Stimulated activated CD8-positive, alpha-beta memory T cell treated with anti-CD3 and anti-CD28 coated beads, Interleukin-7, amount 100 ng/mL, for 4 hours (primary cell): ENCODE measurements around the gene FMN1.

Source experiments
- DNase-seq, 2 donors: peaks; one replicate each; pipeline ENCODE4 v3.0.0-alpha.2; 2020; ENCODE audit warnings: low read depth in 2 of 2

Gene FMN1

DNA sequence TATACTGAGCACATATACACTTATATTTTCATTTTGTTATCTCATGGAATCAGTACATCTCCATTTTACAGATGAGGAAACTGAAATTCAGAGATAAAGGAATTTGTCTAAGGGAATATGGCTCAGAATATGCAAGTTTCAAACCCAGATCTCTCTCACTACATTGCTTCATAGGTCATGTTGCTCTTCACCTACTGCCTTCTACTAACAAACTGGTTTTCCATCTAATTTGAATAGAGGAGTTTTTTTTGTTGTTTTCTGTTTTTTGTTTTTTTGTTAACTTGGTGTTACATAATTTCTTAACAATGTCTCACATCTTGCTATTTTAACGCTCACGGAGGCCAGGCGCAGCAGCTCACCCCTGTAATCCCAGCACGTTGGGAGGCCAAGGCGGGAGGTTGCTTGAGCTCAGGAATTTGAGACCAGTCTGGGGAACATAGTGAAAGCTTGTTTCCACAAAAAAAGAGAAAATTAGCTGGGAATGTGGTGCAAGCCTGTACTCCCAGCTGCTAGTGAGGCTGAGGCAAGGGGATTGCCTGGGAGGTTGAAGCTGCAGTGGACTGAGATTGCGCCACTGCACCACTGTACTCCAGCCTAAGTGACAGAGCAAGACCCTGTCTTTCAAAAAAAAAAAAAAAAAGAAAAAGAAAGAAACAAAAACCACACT is 37.0 kb downstream of the FMN1 start:
- DNase-seq, result no peak

GRCh38 chr15:33155691-33156420 is 38.7 kb downstream of the FMN1 start:
- no peak for DNase-seq

DNA sequence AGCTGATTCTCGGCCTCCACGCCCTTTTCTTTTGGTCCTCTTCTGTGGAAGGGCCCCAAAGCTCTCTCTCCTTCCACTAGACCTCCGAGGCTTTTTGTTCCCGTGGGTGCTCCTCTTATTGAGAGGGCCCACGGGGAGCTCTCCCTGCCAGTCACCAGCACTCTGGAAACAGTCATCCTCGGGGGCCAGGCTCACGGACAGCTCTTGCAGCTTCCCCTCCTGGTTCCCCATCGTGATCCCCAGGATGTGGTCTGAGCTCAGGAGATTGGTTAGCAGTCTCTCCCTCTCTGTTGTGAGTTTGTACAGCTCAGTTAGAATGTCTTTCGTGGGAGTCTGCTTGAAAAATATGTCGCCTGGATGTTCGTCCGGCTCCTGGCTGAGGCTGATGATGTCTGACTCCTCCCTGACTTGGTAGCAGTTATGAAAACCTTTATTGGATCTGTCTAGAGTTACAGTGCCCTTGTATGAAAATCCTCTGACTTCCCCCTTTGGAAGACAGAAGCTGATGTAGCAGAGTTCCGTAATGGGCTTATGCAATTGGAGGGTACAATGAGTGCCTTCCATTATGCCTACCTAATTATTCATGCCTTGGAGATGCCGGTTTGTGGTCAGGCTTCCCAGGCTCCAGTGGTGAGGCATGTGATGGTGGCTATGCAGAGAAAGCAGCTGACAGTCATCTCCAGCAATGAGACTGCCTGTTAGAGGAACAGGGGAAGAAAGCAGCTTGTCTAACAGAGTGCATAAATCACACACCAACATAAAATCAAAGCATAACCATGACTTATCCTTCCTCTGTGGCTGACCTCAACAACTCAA is 40.0 kb downstream of the FMN1 start:
- DNase-seq, result no peak

DNA sequence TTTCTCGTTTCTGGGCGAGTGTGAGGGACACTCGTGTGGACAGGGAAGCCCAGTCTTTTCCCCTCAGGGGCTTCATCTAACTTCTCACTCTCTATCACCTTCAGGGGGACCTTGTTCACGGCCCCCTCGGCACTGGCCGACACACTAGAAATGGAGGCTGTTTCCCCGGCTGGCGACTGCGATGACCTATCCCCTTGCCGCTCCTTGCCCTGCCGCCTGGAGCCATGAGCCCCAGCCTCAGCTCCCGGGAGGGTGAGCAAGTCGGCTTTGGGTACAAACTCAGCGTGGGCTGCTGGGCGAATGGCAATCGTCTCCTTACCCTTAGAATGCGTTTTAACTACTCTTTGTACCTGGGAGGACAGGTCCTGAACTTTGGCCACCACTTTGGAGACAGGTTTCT is 41.0 kb downstream of the FMN1 start:
- DNase-seq, result no peak

DNA sequence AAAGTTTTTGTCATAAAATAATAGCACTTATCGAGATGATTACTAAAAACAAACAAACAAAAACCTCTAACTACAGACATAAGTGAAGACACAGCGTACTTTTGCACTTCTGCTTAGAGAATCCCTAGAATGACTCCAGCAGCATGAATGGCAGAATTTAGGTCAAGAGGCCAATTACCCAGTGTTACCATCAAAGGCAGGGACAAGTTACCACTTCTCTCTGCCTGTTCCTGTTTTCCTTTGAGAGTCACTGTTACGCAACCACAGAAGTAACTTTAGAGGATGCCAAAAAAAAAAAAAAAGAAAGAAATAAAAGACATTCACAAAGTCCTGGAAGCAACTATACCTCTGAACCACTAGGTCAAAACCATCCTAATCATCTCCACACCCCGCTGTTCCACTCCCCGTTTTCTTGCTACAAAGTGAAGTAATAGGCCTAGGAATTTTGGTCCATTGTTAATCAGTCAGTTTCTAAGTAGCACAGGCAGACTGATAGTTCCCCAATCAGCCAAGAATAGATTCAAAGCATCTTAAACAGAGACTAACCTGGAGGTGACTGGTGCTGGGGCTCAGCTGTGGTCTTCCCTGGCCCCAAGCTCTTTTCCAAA is 41.9 kb downstream of the FMN1 start:
- no peak for DNase-seq

DNA sequence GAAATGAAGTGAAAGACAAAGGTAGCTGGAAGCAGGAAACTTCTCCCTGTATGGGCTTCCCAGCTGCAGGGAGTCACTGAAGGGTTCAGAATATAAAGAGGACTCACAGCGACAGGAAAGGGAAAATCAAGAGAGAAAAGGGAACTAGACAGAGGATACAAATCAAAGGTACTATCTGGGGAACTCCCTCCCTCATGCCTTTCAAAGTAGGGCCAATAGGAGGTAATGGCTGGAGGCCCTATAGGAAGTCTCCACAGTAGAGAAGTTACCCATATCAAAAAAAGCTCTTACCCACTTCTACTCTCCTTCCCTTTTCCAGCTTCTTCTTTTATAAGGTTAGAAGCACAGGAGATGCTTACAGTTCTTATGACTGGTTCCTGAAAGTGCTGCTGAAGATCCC is 43.5 kb downstream of the FMN1 start:
- no peak for DNase-seq

DNA sequence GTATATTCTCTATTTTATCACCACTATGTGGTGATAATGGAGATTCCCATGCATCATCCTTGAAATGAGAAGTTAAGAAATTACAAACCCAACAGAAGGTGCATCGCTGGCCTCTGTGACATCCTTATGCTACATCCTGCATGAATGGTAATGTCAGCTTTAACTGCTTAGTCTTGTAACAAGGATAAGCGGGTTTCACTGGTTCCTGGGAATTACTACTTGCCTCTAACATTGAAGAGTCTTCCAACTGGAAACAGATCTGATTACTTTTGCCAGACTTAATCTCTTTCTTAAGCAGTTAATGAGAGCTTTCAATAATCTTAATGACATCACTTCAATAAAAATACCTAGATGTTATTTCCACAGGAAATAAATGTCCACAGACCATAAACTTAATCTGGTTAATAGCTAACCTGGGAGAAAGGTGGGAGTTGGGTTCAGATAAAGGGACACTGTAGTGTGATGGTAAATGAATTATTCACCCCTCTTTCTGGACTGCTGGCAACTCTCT is 44.0 kb downstream of the FMN1 start:
- DNase-seq, result no peak

DNA sequence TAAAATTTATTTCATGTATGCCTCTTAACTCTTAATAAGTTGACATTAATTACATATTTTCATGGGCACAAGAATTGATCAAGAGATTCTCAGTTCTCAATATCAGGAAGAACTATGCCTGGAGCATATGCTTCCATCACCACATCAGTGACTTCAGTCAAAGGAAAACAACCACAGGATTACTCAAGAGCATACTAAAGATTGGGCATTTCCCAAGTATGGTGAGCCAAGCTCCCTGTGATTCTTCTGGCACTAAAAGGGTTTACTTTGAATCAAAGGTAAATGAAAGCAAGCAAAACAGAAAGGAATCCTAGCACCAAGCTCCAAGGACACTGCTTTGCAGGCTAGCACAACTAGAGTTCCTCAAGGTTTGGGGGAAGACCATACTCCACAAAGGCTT is 44.6 kb downstream of the FMN1 start:
- no peak for DNase-seq

GRCh38 chr15:33148129-33148751 is 46.3 kb downstream of the FMN1 start:
- DNase-seq, result no peak

GRCh38 chr15:33146051-33146450 is 48.5 kb downstream of the FMN1 start:
- DNase-seq, result no peak

GRCh38 chr15:33145447-33145846 is 49.1 kb downstream of the FMN1 start:
- no peak for DNase-seq

DNA sequence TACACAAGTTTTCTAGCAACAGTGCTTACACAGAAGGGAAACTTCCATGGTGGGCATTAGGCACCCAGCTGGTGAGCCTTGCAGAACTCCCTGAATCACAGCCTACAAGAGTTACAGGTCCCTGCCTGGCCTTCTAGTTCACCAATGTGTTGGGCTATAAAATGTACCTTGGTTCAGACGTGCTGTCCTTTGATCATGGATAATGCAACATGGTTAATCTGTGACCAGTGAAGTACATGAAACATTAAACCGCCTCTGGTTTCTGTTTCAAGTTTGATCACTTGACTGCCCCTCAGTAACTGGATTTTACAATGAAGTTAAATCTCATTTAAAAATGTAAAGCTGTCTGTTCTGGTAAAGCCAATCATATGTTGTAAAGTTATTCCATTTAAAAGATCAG is 51.8 kb downstream of the FMN1 start:
- no peak for DNase-seq

DNA sequence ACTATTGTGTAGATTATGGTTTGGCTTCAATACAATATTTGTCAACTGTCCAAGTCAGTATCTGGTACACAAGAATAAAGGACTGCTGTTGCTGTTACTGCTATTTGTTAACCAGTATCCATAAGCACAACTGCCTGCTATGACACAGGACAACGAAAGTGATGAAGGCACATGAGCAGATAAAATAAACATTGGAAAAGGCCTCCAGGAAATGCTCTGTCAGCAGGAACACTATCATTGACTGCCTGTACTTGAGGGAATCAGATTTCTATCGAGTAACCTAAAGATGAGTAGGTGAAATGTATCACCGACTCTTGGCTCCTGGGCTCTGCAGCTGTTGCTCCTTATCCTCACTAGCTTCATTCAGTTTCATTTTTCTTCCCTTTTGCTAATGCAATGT is 56.5 kb downstream of the FMN1 start:
- no peak for DNase-seq

DNA sequence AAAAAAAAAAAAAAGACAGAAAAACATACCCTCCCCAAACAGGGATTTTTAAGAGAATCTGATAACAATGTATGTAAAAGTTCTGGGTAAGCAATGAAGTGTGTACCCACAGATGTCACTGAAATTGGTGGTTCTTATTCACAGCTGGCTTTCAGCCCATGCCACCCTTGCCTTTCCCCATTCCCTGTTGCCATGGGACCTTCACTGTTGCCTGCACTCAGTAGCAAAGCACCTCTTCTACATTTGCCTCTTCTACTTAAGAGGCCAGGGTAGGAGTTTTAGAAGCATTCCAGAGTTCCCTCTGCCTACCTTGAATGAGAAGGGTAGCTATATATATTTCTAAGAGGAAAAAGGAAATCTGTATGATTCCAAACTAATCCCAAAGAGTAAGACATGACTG is 57.4 kb downstream of the FMN1 start:
- no peak for DNase-seq

DNA sequence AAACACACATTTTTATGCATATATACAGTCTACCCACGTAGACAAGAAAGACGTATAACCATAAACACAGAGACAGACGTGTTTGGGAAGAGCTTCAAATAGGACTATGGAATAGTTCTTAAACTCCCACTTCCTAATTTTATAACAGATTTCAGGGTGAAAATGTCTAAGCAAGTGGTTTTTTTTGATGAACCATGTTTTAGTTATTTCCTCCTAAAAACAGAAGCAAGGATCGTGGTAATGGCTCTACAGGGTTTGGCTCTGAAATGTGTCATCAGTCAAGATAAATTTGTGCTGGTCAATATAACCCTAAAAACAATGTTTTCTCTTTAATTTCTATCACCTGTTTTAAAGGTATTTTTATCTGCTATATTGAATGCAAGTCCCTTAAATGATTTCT is 58.2 kb downstream of the FMN1 start:
- DNase-seq, result no peak

GRCh38 chr15:33135355-33135781 is 59.1 kb downstream of the FMN1 start:
- no peak for DNase-seq

DNA sequence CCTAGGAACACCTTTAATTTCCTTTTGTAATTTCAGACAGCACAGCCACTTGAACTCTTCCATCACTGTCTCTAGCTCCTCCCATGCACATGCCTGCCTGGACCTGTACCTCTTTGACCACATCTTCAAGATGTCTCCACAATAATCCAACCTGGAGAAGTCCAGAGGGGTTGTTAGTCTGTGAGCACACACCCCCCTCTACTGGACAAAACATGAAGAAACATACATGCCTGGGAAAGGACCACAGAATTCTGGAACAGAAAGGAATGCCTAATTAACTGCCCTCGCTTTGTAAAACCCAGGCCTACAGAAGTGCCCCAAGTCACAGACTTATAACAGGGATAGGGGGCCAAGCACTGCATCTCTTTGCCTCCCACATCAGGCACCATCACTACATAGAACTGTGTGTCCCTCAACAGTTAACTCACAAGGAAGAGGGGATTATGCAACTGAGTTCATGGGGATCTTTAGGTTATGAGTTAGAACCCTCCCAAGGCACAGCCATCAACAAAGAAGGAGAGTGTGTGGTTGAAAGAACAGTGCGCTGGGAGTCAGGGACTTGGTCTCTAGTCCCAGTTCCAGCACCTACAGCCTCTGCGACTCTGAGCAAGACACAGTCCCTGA is 61.7 kb downstream of the FMN1 start:
- DNase-seq, result no peak

- no peak for DNase-seq
These were observed 62.3 kb downstream of the FMN1 start for GRCh38 chr15:33132233-33132580.

GRCh38 chr15:33131552-33132232 is 62.8 kb downstream of the FMN1 start:
- DNase-seq, result no peak

DNA sequence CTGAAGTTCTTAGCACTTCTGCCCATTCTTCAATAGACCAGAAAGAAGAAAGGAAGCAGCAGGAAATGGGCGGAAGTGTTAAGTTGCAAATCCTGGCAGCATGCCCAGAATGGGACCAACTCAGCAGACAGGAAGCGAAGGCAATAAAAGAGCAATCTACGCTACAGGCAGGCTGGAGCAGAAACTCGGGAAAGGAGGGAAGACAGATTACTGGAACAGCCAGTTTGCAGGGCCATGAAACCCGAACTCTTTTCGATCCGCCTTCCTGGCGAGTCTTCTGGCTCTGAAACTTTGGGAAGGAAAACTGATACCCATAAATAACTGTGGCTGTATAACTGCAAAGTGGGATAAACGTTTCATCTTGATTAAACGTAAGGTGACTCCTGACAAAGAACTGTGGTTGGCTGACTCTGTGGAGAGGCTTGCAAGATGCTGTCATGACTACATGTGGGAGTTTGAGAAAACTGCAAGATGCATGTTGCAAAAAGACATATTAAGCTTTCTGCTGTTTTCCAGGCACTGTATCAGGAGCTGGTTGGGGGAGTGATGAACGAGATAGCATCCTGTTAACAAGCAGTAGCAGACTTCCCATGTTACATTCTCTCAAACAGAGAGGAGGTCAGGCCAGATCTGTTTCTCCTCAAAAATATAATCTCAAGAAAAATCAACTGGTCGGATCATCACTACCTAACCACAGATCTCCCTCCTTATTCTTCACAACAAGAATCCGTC is 67.8 kb downstream of the FMN1 start:
- peak; percentile 36 to 44 for DNase-seq
